HepG2 (cell line): Measurements from ENCODE around the gene CENPB. TPM values are rescaled to one million over a fixed set of nuclear protein-coding genes. Genes with fewer than 3 reads are reported as not detected.

Source experiments
- GLI4 ChIP-seq: sonication (generic); formaldehyde crosslinking; IDR thresholded peaks from 2 replicates; pipeline ENCODE4 v1.5.1; 2020; ENCODE audit warnings: missing genetic modification reagents, mild to moderate bottlenecking, moderate library complexity, borderline replicate concordance
- HMGXB3 ChIP-seq: sonication (generic); formaldehyde crosslinking; IDR thresholded peaks from 2 replicates; pipeline ENCODE4 v1.4.0; 2020; ENCODE audit warnings: missing genetic modification reagents, borderline replicate concordance
- MAFF ChIP-seq: IDR thresholded peaks from 2 replicates; pipeline ENCODE4 v1.6.1; 2011; ENCODE audit warnings: low read depth, low read length, improper control_type of control experiment
- MAX ChIP-seq: IDR thresholded peaks from 2 replicates; pipeline ENCODE4 v1.6.1; 2012; ENCODE audit warnings: inconsistent platforms
- MED13 ChIP-seq: sonication (generic); formaldehyde crosslinking; IDR thresholded peaks from 2 replicates; pipeline ENCODE4 v1.5.0; 2020; ENCODE audit warnings: missing genetic modification reagents
- MXD3 ChIP-seq: IDR thresholded peaks from 2 replicates; pipeline ENCODE4 v1.6.1; 2016; ENCODE audit warnings: mild to moderate bottlenecking, missing biosample characterization, missing genetic modification reagents
- MYC ChIP-seq: sonication (generic); formaldehyde crosslinking; IDR thresholded peaks from 2 replicates; pipeline ENCODE4 v1.9.0; 2021; ENCODE audit warnings: missing genetic modification reagents, borderline replicate concordance
- NR1H2 ChIP-seq: sonication (generic); formaldehyde crosslinking; IDR thresholded peaks from 2 replicates; pipeline ENCODE4 v1.8.1; 2022; ENCODE audit warnings: low read depth, missing genetic modification reagents, borderline replicate concordance
- PAWR ChIP-seq: sonication (generic); formaldehyde crosslinking; IDR thresholded peaks from 2 replicates; pipeline ENCODE4 v1.4.0; 2020; ENCODE audit warnings: missing genetic modification reagents, mild to moderate bottlenecking, borderline replicate concordance
- PBX3 ChIP-seq: sonication (generic); formaldehyde crosslinking; IDR thresholded peaks from 2 replicates; pipeline ENCODE4 v1.8.1; 2023; ENCODE audit warnings: missing genetic modification reagents, inconsistent platforms, borderline replicate concordance
- RNF2 ChIP-seq: fragments of 450-650 bp; conservative IDR thresholded peaks from 2 replicates; pipeline ENCODE4 v1.6.1; 2016; ENCODE audit warnings: low read depth
- STAG1 ChIP-seq: sonication (generic); formaldehyde crosslinking; IDR thresholded peaks from 2 replicates; pipeline ENCODE4 v1.4.0; 2020; ENCODE audit warnings: missing genetic modification reagents
- TEAD2 ChIP-seq: sonication (generic); formaldehyde crosslinking; IDR thresholded peaks from 2 replicates; pipeline ENCODE4 v1.9.0; 2021; ENCODE audit warnings: missing genetic modification reagents
- WIZ ChIP-seq: sonication (generic); formaldehyde crosslinking; IDR thresholded peaks from 2 replicates; pipeline ENCODE4 v1.5.1; 2020; ENCODE audit warnings: mild to moderate bottlenecking, missing genetic modification reagents
- ZBTB42 ChIP-seq: sonication (generic); formaldehyde crosslinking; IDR thresholded peaks from 2 replicates; pipeline ENCODE4 v1.5.0; 2020; ENCODE audit warnings: mild to moderate bottlenecking, missing genetic modification reagents
- ZFP36L1 ChIP-seq: sonication (generic); formaldehyde crosslinking; IDR thresholded peaks from 2 replicates; pipeline ENCODE4 v1.8.0; 2022; ENCODE audit warnings: mild to moderate bottlenecking, missing genetic modification reagents, moderate library complexity
- ZFYVE20 ChIP-seq: sonication (generic); formaldehyde crosslinking; IDR thresholded peaks from 2 replicates; pipeline ENCODE4 v1.8.0; 2023; ENCODE audit warnings: low read depth, mild to moderate bottlenecking, moderate library complexity, missing genetic modification reagents, borderline replicate concordance
- ZNF292 ChIP-seq: sonication (generic); formaldehyde crosslinking; IDR thresholded peaks from 2 replicates; pipeline ENCODE4 v1.8.1; 2022; ENCODE audit warnings: mild to moderate bottlenecking, low read depth, missing genetic modification reagents, borderline replicate concordance
- ZNF549 ChIP-seq: sonication (generic); formaldehyde crosslinking; IDR thresholded peaks from 2 replicates; pipeline ENCODE4 v1.5.0; 2020; ENCODE audit warnings: missing genetic modification reagents
- ZNF615 ChIP-seq: sonication (generic); formaldehyde crosslinking; IDR thresholded peaks from 2 replicates; pipeline ENCODE4 v1.5.0; 2020; ENCODE audit warnings: mild to moderate bottlenecking, missing genetic modification reagents, borderline replicate concordance
- ZNF644 ChIP-seq: IDR thresholded peaks from 2 replicates; pipeline ENCODE4 v1.6.1; 2016; ENCODE audit warnings: low read depth
- ZNF780A ChIP-seq: sonication (generic); formaldehyde crosslinking; IDR thresholded peaks from 2 replicates; pipeline ENCODE4 v1.8.0; 2022; ENCODE audit warnings: mild to moderate bottlenecking, missing genetic modification reagents, moderate library complexity
- ZSCAN30 ChIP-seq: sonication (generic); formaldehyde crosslinking; IDR thresholded peaks from 2 replicates; pipeline ENCODE4 v1.5.0; 2020; ENCODE audit warnings: mild to moderate bottlenecking, missing genetic modification reagents
- ZSCAN9 ChIP-seq: IDR thresholded peaks from 2 replicates; pipeline ENCODE4 v1.6.1; 2016; ENCODE audit warnings: borderline replicate concordance
- polyA plus RNA-seq, 8 experiments: library from polyadenylated mRNA; depleted of rRNA in 3 of 8; stranded (reverse) in 7 of 8; unstranded in 1 of 8; fragments of >200 nt; fragmentation: Illumina TruSeq in 4 of 8; extraction: Trizol in 4 of 8; gene quantifications; 2 replicates each; pipeline versions ENCODE4 v1.2.1 to v1.2.3, GENCODE V29; 2011 to 2016; ENCODE audit warnings: low read depth in 4 of 8, missing spikeins in 1 of 8, mixed read lengths in 1 of 8; ENCODE audit not compliant: insufficient read depth in 1 of 8
- total RNA-seq, 5 experiments: library from RNA; depleted of rRNA; stranded (reverse); fragments of >200 nt; fragmentation: Illumina TruSeq; extraction: Trizol; gene quantifications; 2 replicates each; pipeline ENCODE4 v1.2.3, GENCODE V29; 2016; ENCODE audit warnings: low read depth in 1 of 5

Gene CENPB
- total and polyA plus RNA-seq, 2 of the 13 experiments (the other 11 are each of a cell fraction or from before 2014, with no cell fraction given): 10.4 to 54.5 TPM

DNA sequence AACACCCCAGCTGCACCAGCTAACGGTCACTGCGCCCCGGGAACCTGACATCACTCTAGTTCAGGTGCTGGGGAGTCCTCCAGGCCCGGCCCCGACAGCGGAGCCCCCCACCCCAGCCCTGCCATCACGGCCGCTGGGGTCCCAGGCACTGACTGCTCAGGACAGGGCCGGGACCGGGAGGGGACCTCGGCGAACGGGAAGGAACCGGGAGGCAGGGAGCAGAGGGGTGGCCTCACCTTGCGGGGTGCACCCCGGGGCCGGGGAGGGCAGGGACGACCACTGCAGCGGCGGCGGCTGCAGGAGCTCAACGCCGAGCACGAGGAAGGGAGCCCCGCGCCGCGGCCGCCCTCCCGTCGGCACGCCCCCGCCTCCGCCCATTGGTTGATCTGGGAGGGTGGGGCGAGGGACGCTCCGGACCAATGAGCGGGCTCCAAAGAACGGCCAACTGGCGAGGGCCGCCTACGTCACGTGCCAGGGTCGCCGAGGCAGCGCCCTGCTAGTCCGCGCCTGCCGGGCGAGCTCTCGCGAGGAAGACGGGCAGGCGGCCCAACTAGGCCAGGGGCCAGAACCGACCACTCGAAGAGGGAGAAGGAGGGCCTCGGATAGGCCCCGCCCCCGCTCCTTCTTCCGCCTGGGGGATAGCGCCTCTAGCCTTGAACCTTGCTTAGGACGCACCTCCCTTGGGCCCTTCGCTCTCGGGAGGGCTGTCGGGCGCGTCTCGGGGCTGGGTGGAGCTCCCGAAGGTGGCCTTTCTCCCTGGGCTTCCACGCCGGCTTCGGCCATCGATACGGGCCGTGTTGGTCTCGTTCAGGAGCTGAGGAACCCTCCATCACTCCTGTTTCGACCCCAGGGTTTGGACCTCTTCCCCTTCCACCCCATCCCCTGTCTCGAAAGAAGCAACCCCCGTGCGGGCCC, 18.9 kb downstream of the CENPB start, which contains the start of gene ADISSP (continued):
- TF ChIP-seq HMGXB3 (CRISPR knock-in tag) (peak; percentile 88; the same call in 1 of the 2 replicates), PBX3 (CRISPR knock-in tag) (peak; percentile 87; the same call in 1 of the 2 replicates), ZNF549 (0 out of 2 replicates have a peak, but pooled peaks have one; percentile 63), WIZ (CRISPR knock-in tag) (peak; percentile 37; the same call in 1 of the 2 replicates), ZFP36L1 (CRISPR knock-in tag) (peak; percentile 70; the same call in 1 of the 2 replicates), ZSCAN9 (CRISPR knock-in tag) (peak; percentile 89; the same call in 1 of the 2 replicates), NR1H2 (no peak), MYC (peak; percentile 98), ZBTB42 (CRISPR knock-in tag) (peak; percentile 86), MED13 (CRISPR knock-in tag) (peak; percentile 92), ZSCAN30 (no peak), PAWR (0 out of 2 replicates have a peak, but pooled peaks have one; percentile 83), ZNF780A (CRISPR knock-in tag) (0 out of 2 replicates have a peak, but pooled peaks have one; percentile 7), ZNF292 (no peak), GLI4 (CRISPR knock-in tag) (peak; percentile 92), TEAD2 (CRISPR knock-in tag) (peak; percentile 65; the same call in 1 of the 2 replicates), MAX (peak; percentile 98), STAG1 (peak; percentile 10), ZFYVE20 (peak; percentile 92; the same call in 1 of the 2 replicates), RNF2 (peak; percentile 97), ZNF644 (no peak), MXD3 (CRISPR knock-in tag) (peak; percentile 97), ZNF615 (no peak), MAFF (no peak)
